HepG2 (cell line): ENCODE measurements around the gene RBM12. TPM values are rescaled to one million over a fixed set of nuclear protein-coding genes. Genes with fewer than 3 reads are reported as not detected.

Experiments
- ISX ChIP-seq: sonication (generic); formaldehyde crosslinking; conservative IDR thresholded peaks from 2 replicates; pipeline ENCODE4 v1.5.0; 2020; ENCODE audit warnings: missing genetic modification reagents
- KDM1A ChIP-seq: IDR thresholded peaks from 2 replicates; pipeline ENCODE4 v1.6.1; 2016; ENCODE audit warnings: missing compliant biosample characterization
- PLRG1 ChIP-seq: fragments of 450-650 bp; conservative IDR thresholded peaks from 2 replicates; pipeline ENCODE4 v1.6.1; 2016
- POLR2AphosphoS2 ChIP-seq: IDR thresholded peaks from 2 replicates; pipeline ENCODE4 v1.6.1; 2011; ENCODE audit warnings: low read depth, low read length, improper control_type of control experiment
- SRSF1 ChIP-seq: fragments of 200-400 bp; formaldehyde crosslinking; optimal IDR thresholded peaks from 2 replicates; pipeline ENCODE3; 2017; ENCODE audit warnings: mild to moderate bottlenecking, low read depth, low read length, moderate library complexity
- ZNF451 ChIP-seq: sonication (generic); formaldehyde crosslinking; IDR thresholded peaks from 2 replicates; pipeline ENCODE4 v1.5.0; 2020; ENCODE audit warnings: mild to moderate bottlenecking, missing genetic modification reagents
- ZNF720 ChIP-seq: sonication (generic); formaldehyde crosslinking; IDR thresholded peaks from 2 replicates; pipeline ENCODE4 v1.4.0; 2020; ENCODE audit warnings: missing genetic modification reagents
- ZNF75D ChIP-seq: sonication (generic); formaldehyde crosslinking; IDR thresholded peaks from 2 replicates; pipeline ENCODE4 v1.8.1; 2023; ENCODE audit warnings: missing genetic modification reagents, mild to moderate bottlenecking, borderline replicate concordance
- polyA plus RNA-seq, 8 experiments: library from polyadenylated mRNA; depleted of rRNA in 3 of 8; stranded (reverse) in 7 of 8; unstranded in 1 of 8; fragments of >200 nt; fragmentation: Illumina TruSeq in 4 of 8; extraction: Trizol in 4 of 8; gene quantifications; 2 replicates each; pipeline versions ENCODE4 v1.2.1 to v1.2.3, GENCODE V29; 2011 to 2016; ENCODE audit warnings: low read depth in 4 of 8, missing spikeins in 1 of 8, mixed read lengths in 1 of 8; ENCODE audit not compliant: insufficient read depth in 1 of 8
- total RNA-seq, 5 experiments: library from RNA; depleted of rRNA; stranded (reverse); fragments of >200 nt; fragmentation: Illumina TruSeq; extraction: Trizol; gene quantifications; 2 replicates each; pipeline ENCODE4 v1.2.3, GENCODE V29; 2016; ENCODE audit warnings: low read depth in 1 of 5
- TF ChIP-seq, protein P1 (sequence below): sonication (generic); formaldehyde crosslinking; IDR thresholded peaks from 2 replicates; pipeline ENCODE4 v1.5.1; 2020; ENCODE audit warnings: missing genetic modification reagents, mild to moderate bottlenecking, borderline replicate concordance
- TF ChIP-seq, protein P2 (sequence below): sonication (generic); formaldehyde crosslinking; IDR thresholded peaks from 2 replicates; pipeline ENCODE4 v1.8.0; 2022; ENCODE audit warnings: mild to moderate bottlenecking, missing genetic modification reagents, moderate library complexity
- TF ChIP-seq, protein P3 (sequence below): IDR thresholded peaks from 2 replicates; pipeline ENCODE4 v1.6.1; 2012; ENCODE audit warnings: low read depth, low read length, improper control_type of control experiment
- TF ChIP-seq, protein P4 (sequence below): sonication (generic); formaldehyde crosslinking; IDR thresholded peaks from 2 replicates; pipeline ENCODE4 v1.4.0; 2020; ENCODE audit warnings: missing genetic modification reagents
- TF ChIP-seq, protein P5 (sequence below): sonication (generic); formaldehyde crosslinking; IDR thresholded peaks from 2 replicates; pipeline ENCODE4 v1.4.0; 2020; ENCODE audit warnings: missing genetic modification reagents, borderline replicate concordance
- TF ChIP-seq, protein P6 (sequence below): sonication (generic); formaldehyde crosslinking; IDR thresholded peaks from 2 replicates; pipeline ENCODE4 v1.5.0; 2020; ENCODE audit warnings: mild to moderate bottlenecking, missing genetic modification reagents

Gene RBM12
- total and polyA plus RNA-seq, 2 of the 13 experiments (the other 11 are each of a cell fraction or from before 2014, with no cell fraction given), result 97.9 to 104 TPM

GRCh38 chr20:35615667-35616464 lies 48.8 kb downstream of the RBM12 start, which contains the start of gene SPAG4 (continued):
- TF ChIP-seq, protein P1, sequence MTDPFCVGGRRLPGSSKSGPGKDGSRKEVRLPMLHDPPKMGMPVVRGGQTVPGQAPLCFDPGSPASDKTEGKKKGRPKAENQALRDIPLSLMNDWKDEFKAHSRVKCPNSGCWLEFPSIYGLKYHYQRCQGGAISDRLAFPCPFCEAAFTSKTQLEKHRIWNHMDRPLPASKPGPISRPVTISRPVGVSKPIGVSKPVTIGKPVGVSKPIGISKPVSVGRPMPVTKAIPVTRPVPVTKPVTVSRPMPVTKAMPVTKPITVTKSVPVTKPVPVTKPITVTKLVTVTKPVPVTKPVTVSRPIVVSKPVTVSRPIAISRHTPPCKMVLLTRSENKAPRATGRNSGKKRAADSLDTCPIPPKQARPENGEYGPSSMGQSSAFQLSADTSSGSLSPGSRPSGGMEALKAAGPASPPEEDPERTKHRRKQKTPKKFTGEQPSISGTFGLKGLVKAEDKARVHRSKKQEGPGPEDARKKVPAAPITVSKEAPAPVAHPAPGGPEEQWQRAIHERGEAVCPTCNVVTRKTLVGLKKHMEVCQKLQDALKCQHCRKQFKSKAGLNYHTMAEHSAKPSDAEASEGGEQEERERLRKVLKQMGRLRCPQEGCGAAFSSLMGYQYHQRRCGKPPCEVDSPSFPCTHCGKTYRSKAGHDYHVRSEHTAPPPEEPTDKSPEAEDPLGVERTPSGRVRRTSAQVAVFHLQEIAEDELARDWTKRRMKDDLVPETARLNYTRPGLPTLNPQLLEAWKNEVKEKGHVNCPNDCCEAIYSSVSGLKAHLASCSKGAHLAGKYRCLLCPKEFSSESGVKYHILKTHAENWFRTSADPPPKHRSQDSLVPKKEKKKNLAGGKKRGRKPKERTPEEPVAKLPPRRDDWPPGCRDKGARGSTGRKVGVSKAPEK (CRISPR knock-in tag), result peak; percentile 96
- TF ChIP-seq ZNF75D (CRISPR knock-in tag), result peak; percentile 97; the same call in 1 of the 2 replicates
- TF ChIP-seq, protein P2, sequence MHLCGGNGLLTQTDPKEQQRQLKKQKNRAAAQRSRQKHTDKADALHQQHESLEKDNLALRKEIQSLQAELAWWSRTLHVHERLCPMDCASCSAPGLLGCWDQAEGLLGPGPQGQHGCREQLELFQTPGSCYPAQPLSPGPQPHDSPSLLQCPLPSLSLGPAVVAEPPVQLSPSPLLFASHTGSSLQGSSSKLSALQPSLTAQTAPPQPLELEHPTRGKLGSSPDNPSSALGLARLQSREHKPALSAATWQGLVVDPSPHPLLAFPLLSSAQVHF (CRISPR knock-in tag), result peak; percentile 99
- TF ChIP-seq, protein P3, sequence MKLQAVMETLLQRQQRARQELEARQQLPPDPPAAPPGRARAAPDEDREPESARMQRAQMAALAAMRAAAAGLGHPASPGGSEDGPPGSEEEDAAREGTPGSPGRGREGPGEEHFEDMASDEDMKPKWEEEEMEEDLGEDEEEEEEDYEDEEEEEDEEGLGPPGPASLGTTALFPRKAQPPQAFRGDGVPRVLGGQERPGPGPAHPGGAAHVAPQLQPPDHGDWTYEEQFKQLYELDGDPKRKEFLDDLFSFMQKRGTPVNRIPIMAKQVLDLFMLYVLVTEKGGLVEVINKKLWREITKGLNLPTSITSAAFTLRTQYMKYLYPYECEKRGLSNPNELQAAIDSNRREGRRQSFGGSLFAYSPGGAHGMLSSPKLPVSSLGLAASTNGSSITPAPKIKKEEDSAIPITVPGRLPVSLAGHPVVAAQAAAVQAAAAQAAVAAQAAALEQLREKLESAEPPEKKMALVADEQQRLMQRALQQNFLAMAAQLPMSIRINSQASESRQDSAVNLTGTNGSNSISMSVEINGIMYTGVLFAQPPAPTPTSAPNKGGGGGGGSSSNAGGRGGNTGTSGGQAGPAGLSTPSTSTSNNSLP, result no peak; the same call in 1 of the 2 replicates
- TF ChIP-seq ZNF720 (CRISPR knock-in tag), result no peak
- TF ChIP-seq, protein P4, sequence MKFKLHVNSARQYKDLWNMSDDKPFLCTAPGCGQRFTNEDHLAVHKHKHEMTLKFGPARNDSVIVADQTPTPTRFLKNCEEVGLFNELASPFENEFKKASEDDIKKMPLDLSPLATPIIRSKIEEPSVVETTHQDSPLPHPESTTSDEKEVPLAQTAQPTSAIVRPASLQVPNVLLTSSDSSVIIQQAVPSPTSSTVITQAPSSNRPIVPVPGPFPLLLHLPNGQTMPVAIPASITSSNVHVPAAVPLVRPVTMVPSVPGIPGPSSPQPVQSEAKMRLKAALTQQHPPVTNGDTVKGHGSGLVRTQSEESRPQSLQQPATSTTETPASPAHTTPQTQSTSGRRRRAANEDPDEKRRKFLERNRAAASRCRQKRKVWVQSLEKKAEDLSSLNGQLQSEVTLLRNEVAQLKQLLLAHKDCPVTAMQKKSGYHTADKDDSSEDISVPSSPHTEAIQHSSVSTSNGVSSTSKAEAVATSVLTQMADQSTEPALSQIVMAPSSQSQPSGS (CRISPR knock-in tag), result peak; percentile 76; the same call in 1 of the 2 replicates
- peak; percentile 98 for TF ChIP-seq ZNF451 (CRISPR knock-in tag)
- 0 out of 2 replicates have a peak, but pooled peaks have one; percentile 50 for TF ChIP-seq POLR2AphosphoS2
- peak; percentile 99 for TF ChIP-seq ISX
- TF ChIP-seq, protein P5, sequence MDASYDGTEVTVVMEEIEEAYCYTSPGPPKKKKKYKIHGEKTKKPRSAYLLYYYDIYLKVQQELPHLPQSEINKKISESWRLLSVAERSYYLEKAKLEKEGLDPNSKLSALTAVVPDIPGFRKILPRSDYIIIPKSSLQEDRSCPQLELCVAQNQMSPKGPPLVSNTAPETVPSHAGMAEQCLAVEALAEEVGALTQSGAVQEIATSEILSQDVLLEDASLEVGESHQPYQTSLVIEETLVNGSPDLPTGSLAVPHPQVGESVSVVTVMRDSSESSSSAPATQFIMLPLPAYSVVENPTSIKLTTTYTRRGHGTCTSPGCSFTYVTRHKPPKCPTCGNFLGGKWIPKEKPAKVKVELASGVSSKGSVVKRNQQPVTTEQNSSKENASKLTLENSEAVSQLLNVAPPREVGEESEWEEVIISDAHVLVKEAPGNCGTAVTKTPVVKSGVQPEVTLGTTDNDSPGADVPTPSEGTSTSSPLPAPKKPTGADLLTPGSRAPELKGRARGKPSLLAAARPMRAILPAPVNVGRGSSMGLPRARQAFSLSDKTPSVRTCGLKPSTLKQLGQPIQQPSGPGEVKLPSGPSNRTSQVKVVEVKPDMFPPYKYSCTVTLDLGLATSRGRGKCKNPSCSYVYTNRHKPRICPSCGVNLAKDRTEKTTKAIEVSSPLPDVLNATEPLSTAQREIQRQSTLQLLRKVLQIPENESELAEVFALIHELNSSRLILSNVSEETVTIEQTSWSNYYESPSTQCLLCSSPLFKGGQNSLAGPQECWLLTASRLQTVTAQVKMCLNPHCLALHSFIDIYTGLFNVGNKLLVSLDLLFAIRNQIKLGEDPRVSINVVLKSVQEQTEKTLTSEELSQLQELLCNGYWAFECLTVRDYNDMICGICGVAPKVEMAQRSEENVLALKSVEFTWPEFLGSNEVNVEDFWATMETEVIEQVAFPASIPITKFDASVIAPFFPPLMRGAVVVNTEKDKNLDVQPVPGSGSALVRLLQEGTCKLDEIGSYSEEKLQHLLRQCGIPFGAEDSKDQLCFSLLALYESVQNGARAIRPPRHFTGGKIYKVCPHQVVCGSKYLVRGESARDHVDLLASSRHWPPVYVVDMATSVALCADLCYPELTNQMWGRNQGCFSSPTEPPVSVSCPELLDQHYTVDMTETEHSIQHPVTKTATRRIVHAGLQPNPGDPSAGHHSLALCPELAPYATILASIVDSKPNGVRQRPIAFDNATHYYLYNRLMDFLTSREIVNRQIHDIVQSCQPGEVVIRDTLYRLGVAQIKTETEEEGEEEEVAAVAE, result peak; percentile 72
- no peak for TF ChIP-seq PLRG1
- 0 out of 2 replicates have a peak, but pooled peaks have one; percentile 48 for TF ChIP-seq KDM1A (CRISPR knock-in tag)
- TF ChIP-seq, protein P6, sequence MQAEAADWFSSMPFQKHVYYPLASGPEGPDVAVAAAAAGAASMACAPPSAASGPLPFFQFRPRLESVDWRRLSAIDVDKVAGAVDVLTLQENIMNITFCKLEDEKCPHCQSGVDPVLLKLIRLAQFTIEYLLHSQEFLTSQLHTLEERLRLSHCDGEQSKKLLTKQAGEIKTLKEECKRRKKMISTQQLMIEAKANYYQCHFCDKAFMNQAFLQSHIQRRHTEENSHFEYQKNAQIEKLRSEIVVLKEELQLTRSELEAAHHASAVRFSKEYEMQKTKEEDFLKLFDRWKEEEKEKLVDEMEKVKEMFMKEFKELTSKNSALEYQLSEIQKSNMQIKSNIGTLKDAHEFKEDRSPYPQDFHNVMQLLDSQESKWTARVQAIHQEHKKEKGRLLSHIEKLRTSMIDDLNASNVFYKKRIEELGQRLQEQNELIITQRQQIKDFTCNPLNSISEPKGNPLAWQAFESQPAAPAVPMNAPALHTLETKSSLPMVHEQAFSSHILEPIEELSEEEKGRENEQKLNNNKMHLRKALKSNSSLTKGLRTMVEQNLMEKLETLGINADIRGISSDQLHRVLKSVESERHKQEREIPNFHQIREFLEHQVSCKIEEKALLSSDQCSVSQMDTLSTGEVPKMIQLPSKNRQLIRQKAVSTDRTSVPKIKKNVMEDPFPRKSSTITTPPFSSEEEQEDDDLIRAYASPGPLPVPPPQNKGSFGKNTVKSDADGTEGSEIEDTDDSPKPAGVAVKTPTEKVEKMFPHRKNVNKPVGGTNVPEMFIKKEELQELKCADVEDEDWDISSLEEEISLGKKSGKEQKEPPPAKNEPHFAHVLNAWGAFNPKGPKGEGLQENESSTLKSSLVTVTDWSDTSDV, result peak; percentile 99
- TF ChIP-seq SRSF1, result no peak
